Testis (tissue), 3 donors: ENCODE data around the gene NUP214. TPM values are rescaled to one million over a fixed set of nuclear protein-coding genes. Genes with fewer than 3 reads are reported as not detected.
A peak's percentile ranks its signal among the peaks of the same experiment; 100 is the strongest.
"Not testable (repeated sequence)": the region's sequence is repeated elsewhere in the genome, so short reads cannot be mapped to it uniquely, and the experiment has no call there.

Source experiments
- DNase-seq: peaks from one replicate; pipeline ENCODE4 v3.0.0-alpha.2; 2019
- H3K27ac ChIP-seq, 2 donors: fragments of 200-600 bp; sonication (generic); one replicate each; pipeline ENCODE4 v1.5.1; 2019
- H3K27me3 ChIP-seq: fragments of 200-600 bp; sonication (generic); one replicate; pipeline ENCODE4 v1.5.1; 2019
- H3K36me3 ChIP-seq: fragments of 200-600 bp; sonication (generic); one replicate; pipeline ENCODE4 v1.5.1; 2017; ENCODE audit warnings: low read depth; ENCODE audit errors: missing control alignments
- H3K4me1 ChIP-seq: fragments of 200-600 bp; sonication (generic); one replicate; pipeline ENCODE4 v1.5.1; 2019
- H3K4me3 ChIP-seq, 2 donors: fragments of 200-600 bp; sonication (generic); one replicate each; pipeline ENCODE4 v1.5.1; 2017 to 2019
- H3K9me3 ChIP-seq: fragments of 200-600 bp; sonication (generic); one replicate; pipeline ENCODE4 v1.5.1; 2017
- CTCF ChIP-seq, 3 experiments: fragments of 450-650 bp in 2 of 3; fragments of 200-600 bp in 1 of 3; sonication (generic) in 1 of 3; IDR thresholded peaks; one replicate each; pipeline ENCODE4 v1.5.1; 2016 to 2019; ENCODE audit warnings: antibody characterized with exemption in 3 of 3, mild to moderate bottlenecking in 2 of 3, moderate library complexity in 1 of 3
- POLR2A ChIP-seq: fragments of 450-650 bp; IDR thresholded peaks from one replicate; pipeline ENCODE4 v1.6.1; 2017; ENCODE audit warnings: antibody characterized with exemption, mild to moderate bottlenecking, moderate library complexity
- WGBS, 2 donors: methylation state at CpG; one replicate each; pipeline ENCODE4 v1.1.5; 2018; 5-methylcytosine and 5-hydroxymethylcytosine counted together
- intact Hi-C: fragments of 100-400 bp; cut with DNase I; formaldehyde crosslinking; loops from one replicate; pipeline ENCODE4 v1.15.1; 2023; ENCODE audit warnings: low total_unique reads
- polyA plus RNA-seq: library from polyadenylated mRNA; stranded (reverse); fragments of 350-450 nt; fragmentation: Illumina TruSeq; extraction: RNeasy Lipid Tissue Mini Kit (QIAGEN cat#74804); gene quantifications from one replicate; pipeline ENCODE4 v1.2.3, GENCODE V29; 2014; ENCODE audit warnings: low read depth, low replicate concordance; ENCODE audit not compliant: insufficient read depth
- total RNA-seq, 2 donors: library from RNA; depleted of rRNA; stranded (reverse); fragments of >200 nt; gene quantifications; one replicate each; pipeline ENCODE4 v1.2.3, GENCODE V29; 2016

Gene NUP214
- total and polyA plus RNA-seq, 3 donors from 2014 or later: 190 to 250 (median 237) TPM

GRCh38 chr9:131204285-131204684 is 78.9 kb downstream of the NUP214 start:
- no peak for DNase-seq
- Histone ChIP-seq H3K4me1 (no peaks in the 10 kb centered on the region), H3K27ac (no peak overlapping the region), H3K36me3 (no peaks in the 10 kb centered on the region), H3K4me3 (no peak overlapping the region), H3K27me3 (no peaks in the 10 kb centered on the region), H3K9me3 (no peaks in the 10 kb centered on the region)
- 87 to 91% methylated on average over 8 of the region's 8 CpGs for WGBS, 2 donors
- intact Hi-C loops: no loop called here
- no peak for TF ChIP-seq CTCF (IDR thresholded peaks at IDR 0.05)
- TF ChIP-seq POLR2A: no peak

DNA sequence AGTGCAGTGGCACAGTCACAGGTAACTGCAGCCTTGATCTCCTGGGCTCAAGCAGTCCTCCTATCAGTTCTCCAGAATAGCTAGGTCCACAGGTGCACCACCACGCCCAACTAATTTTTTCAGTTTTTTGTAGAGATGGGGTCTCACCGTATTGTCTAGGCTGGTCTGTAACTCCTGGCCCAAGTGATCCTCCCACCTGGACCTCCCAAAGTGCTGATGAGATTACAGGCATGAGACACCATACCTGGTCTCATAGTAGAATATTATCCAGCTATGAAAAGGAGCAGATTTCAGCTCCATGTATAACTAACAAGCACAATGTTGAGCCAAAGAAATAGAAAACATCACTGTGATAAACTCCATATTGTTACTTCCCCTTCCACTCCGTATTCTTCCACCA is 81.1 kb downstream of the NUP214 start:
- TF ChIP-seq POLR2A (no peak), CTCF (IDR thresholded peaks at IDR 0.05) (no peak)
- 95 to 100% methylated on average over 3 of the region's 3 CpGs for WGBS, 2 donors
- Histone ChIP-seq H3K27ac (no peak overlapping the region), H3K27me3 (no peaks in the 10 kb centered on the region), H3K4me1 (no peaks in the 10 kb centered on the region), H3K36me3 (no peaks in the 10 kb centered on the region), H3K4me3 (no peak overlapping the region), H3K9me3 (no peaks in the 10 kb centered on the region)
- intact Hi-C loops: no loop called here
- no peak for DNase-seq

DNA sequence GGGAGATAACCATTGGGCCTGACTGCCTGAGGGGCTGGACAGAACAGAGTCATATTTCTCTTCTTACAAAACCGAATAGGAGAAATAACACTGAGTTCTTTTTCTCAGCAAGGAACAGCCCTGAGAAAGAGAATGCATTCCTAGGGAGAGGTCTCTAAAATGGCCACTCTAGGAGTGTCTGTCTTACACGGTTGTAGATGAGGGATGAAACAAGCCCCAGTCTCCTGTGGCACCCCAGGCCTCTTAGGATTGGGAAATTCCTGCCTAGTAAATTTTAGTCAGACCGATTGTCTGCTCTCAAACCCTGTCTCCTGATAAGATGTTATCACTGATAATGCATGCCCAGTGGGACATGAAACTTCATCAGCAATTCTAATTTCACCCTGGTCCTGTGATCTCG is 86.5 kb downstream of the NUP214 start:
- peaks cover 10% of the 10 kb centered on the region for H3K4me1 ChIP-seq
- H3K36me3 ChIP-seq, intact Hi-C loops, H3K9me3 ChIP-seq, H3K4me3 ChIP-seq, H3K27ac ChIP-seq, H3K27me3 ChIP-seq, DNase-seq: not testable (repeated sequence)
- 95 to 96% methylated on average over 4 of the region's 4 CpGs for WGBS, 2 donors

- Histone ChIP-seq H3K27me3 (no peaks in the 10 kb centered on the region), H3K4me3 (no peak overlapping the region), H3K27ac (peak overlapping the region in 1 of 2 donors; percentile 21), H3K9me3 (no peaks in the 10 kb centered on the region), H3K36me3 (no peaks in the 10 kb centered on the region), H3K4me1 (peaks cover 10% of the 10 kb centered on the region)
- no peak for TF ChIP-seq POLR2A
- TF ChIP-seq CTCF (IDR thresholded peaks at IDR 0.05): no peak
- 52 to 55% methylated on average over 7 of the region's 7 CpGs for WGBS, 2 donors
- no peak for DNase-seq
- intact Hi-C loops: no loop called here
Observed at GRCh38 chr9:131214286-131214856, 89.0 kb downstream of the NUP214 start.

DNA sequence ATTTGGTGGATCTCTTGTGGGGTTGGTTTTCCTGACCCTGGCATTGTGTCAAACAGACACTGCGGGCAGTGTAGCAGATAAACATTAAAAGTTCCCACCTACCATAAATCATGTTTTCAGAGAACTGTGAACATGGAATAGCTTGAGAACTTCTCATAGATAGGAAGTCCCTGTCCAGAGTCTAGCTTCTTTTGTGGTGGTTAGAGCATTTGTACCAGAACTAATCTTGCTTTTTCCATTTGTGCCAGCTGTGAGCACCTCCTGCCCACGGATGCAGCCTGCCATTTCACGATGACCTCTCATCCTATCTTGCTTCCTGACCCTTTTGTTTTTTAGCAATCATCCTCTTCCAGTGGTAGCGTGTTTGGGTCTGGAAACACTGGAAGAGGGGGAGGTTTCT is 89.5 kb downstream of the NUP214 start:
- Histone ChIP-seq H3K27ac (peak overlapping the region in 1 of 2 donors; percentile 21), H3K4me3 (no peak overlapping the region), H3K27me3 (no peaks in the 10 kb centered on the region), H3K36me3 (no peaks in the 10 kb centered on the region), H3K4me1 (peaks cover 10% of the 10 kb centered on the region), H3K9me3 (no peaks in the 10 kb centered on the region)
- no peak for TF ChIP-seq POLR2A
- TF ChIP-seq CTCF (IDR thresholded peaks at IDR 0.05): no peak
- no peak for DNase-seq
- WGBS, 2 donors: 28 to 58% methylated on average over 4 of the region's 4 CpGs
- intact Hi-C loops: no loop called here
